Transverse colon (tissue), 4 donors: ENCODE results near the gene AP4S1.

Source experiments
- CTCF ChIP-seq, 5 experiments: fragments of 200-600 bp in 3 of 5; fragments of 450-650 bp in 2 of 5; sonication (generic) in 3 of 5; IDR thresholded peaks; 1 replicate in 2 of 5; 2 replicates in 3 of 5; pipeline ENCODE4 v1.5.1; 2016 to 2017; ENCODE audit warnings: antibody characterized with exemption in 5 of 5, inconsistent platforms in 3 of 5, mild to moderate bottlenecking in 2 of 5, moderate library complexity in 1 of 5
- EP300 ChIP-seq: sonication (generic); formaldehyde crosslinking; IDR thresholded peaks from one replicate; pipeline ENCODE4 v1.6.1; 2017; ENCODE audit warnings: antibody characterized with exemption, low read depth
- POLR2A ChIP-seq: fragments of 450-650 bp; IDR thresholded peaks from one replicate; pipeline ENCODE4 v1.6.1; 2016; ENCODE audit warnings: antibody characterized with exemption, mild to moderate bottlenecking, moderate library complexity
- POLR2AphosphoS5 ChIP-seq, 3 donors: sonication (generic); formaldehyde crosslinking; IDR thresholded peaks; one replicate each; pipeline ENCODE4 v1.6.1; 2016; ENCODE audit warnings: antibody characterized with exemption in 3 of 3

DNA sequence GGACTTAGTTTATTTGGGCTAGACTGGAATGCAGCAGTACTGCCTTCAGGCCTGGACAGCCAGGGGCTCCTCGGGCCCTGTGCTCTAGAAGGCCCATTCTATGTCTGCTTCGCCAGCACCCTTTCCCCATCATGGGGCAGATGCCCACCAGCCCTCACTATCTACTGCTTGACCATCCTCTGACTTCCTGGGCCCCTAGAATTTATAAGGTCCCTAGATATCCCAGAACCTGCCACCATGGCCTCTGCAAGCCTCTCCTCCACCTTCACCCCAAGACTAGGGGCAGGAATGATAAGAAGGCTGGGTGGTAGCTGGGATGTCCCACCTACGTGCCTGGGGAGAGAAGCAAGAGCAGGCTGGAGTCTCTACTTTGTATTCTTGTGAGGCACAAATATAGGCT lies 59.6 kb downstream of the AP4S1 start:
- no peak for TF ChIP-seq CTCF (IDR thresholded peaks at IDR 0.05)
- TF ChIP-seq POLR2A: no peak
- TF ChIP-seq POLR2AphosphoS5 (IDR thresholded peaks at IDR 0.05): no peak
- no peak for TF ChIP-seq EP300
